Neural cell (in vitro differentiated cells): Measurements from ENCODE around the gene SARS1.

Experiments used
- EP300 ChIP-seq: fragments of 450-650 bp; conservative IDR thresholded peaks from 2 replicates; pipeline ENCODE4 v1.6.1; 2014; ENCODE audit warnings: antibody characterized with exemption, mild to moderate bottlenecking, moderate library complexity; ENCODE audit not compliant: poor library complexity, severe bottlenecking
- EZH2 ChIP-seq: fragments of 200-600, 300-800 bp; shearing (Covaris generic), sonication (generic); IDR thresholded peaks from 2 replicates; pipeline ENCODE4 v1.6.1; 2014; ENCODE audit warnings: antibody characterized with exemption, low read length, borderline replicate concordance, mild to moderate bottlenecking; ENCODE audit not compliant: insufficient read depth, poor library complexity, severe bottlenecking
- POLR2AphosphoS5 ChIP-seq: IDR thresholded peaks from 2 replicates; pipeline ENCODE4 v1.6.1; 2012
- REST ChIP-seq: IDR thresholded peaks from 2 replicates; pipeline ENCODE4 v1.6.1; 2012; ENCODE audit warnings: borderline replicate concordance
- TAF1 ChIP-seq: IDR thresholded peaks from 2 replicates; pipeline ENCODE4 v1.6.1; 2012; ENCODE audit warnings: low read depth
- TF ChIP-seq, protein P1 (sequence below): fragments of 450-650 bp; IDR thresholded peaks from 2 replicates; pipeline ENCODE4 v1.5.1; 2014; ENCODE audit warnings: antibody characterized with exemption, mild to moderate bottlenecking, moderate library complexity; ENCODE audit not compliant: poor library complexity, severe bottlenecking

DNA sequence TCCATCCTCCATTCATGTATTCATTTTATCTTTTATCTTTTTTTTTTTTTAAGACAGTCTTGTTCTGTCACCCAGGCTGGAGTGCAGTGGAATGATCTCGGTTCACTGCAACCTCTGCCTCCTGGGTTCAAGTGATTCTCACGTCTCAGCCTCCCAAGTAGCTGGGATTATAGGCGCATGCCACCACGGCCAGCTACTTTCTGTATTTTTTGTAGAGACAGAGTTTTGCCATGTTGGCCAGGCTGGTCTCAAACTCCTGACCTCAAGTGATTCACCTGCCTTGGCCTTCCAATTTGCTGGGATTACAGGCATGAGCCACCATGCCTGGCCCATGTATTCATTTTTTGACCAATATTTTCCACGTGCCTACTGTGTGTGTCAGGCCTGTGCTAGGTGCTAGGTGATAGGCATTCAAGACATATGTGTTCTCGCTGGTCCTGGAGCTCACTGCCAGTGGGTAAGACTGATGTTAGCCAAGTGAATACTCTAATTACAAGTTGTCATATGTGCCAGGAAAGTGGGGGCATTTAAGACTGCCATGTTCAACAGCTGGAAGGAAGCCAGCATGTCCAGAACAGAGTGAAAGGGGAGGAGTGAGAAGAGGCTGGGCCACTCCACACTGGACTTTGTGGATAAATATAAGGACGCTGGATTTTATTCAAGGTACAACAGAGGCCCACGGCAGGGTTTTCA is 30.3 kb downstream of the SARS1 start:
- TF ChIP-seq, protein P1, sequence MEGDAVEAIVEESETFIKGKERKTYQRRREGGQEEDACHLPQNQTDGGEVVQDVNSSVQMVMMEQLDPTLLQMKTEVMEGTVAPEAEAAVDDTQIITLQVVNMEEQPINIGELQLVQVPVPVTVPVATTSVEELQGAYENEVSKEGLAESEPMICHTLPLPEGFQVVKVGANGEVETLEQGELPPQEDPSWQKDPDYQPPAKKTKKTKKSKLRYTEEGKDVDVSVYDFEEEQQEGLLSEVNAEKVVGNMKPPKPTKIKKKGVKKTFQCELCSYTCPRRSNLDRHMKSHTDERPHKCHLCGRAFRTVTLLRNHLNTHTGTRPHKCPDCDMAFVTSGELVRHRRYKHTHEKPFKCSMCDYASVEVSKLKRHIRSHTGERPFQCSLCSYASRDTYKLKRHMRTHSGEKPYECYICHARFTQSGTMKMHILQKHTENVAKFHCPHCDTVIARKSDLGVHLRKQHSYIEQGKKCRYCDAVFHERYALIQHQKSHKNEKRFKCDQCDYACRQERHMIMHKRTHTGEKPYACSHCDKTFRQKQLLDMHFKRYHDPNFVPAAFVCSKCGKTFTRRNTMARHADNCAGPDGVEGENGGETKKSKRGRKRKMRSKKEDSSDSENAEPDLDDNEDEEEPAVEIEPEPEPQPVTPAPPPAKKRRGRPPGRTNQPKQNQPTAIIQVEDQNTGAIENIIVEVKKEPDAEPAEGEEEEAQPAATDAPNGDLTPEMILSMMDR, result no peak
- TF ChIP-seq EZH2, result no peak
- no peak for TF ChIP-seq POLR2AphosphoS5
- TF ChIP-seq REST, result no peak
- no peak for TF ChIP-seq EP300
- no peak for TF ChIP-seq TAF1
